Stimulated activated CD4-positive, alpha-beta T cell treated with anti-CD3 and anti-CD28 coated beads, Interleukin-15, amount 100 ng/mL, for 48 hours (primary cell): ENCODE results near the gene PTPRT.

Experiments
- DNase-seq, 2 donors: peaks; one replicate each; pipeline ENCODE4 v3.0.0-alpha.2; 2020; ENCODE audit warnings: low read depth in 2 of 2

PTPRT gene

GRCh38 chr20:42611889-42612837, 577.5 kb downstream of the PTPRT start:
- DNase-seq = no peak

DNA sequence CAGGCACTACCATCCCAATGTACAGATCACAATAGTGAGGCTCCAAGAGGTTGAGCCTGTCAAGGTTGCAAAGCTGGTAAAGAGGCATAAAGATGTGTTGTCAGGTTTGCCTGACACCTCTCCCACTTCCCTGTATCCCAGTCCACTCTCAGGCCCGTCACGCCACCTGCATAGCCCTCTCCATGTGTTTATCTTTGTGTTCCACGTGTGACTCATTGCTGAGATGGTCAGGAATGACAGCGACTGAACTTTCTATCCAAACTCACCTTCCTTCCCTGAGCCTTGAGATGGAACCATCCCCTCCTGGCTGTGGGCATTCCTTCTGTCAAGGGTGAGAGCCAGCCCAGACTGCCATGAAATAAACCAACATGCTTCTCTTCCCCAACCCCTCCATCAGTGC, 578.3 kb downstream of the PTPRT start:
- no peak for DNase-seq

DNA sequence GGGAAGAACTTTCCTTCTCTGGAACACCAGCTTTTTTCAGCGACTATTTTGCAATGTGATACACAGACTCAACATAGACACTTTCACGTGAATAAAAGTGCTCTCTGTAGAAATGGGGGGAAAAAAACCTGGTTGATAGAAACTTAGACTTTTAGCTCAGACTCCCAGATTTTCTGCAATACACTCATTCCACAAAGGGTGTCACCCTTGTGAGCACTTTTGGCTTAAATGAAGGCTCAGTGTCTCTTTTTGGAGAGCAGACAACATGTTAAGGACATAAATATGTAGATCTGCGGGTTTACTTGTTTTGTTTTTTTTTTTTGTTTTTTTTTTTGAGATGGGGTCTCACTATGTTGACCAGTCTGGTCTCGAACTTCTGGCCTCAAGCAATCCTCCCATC, 579.6 kb downstream of the PTPRT start:
- no peak for DNase-seq

DNA sequence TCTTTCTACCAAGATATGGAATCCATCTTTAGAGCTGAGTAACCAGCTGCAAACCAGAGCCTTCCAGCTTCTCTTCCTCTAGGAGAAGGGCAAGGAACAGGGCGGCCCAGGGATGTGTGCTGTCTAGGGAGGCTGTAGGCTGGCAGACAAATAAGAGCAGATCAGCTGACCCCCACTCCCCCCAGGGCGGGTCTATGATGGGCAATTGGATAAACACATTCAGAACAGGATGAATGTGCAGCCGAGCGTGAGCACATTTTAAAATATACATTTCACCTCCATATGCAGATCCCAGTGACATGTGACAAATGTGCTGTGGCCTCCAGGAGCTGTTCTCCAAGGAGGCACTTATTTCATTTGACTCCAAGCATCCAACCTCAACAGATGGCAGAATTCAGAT, 580.1 kb downstream of the PTPRT start:
- DNase-seq = no peak

DNA sequence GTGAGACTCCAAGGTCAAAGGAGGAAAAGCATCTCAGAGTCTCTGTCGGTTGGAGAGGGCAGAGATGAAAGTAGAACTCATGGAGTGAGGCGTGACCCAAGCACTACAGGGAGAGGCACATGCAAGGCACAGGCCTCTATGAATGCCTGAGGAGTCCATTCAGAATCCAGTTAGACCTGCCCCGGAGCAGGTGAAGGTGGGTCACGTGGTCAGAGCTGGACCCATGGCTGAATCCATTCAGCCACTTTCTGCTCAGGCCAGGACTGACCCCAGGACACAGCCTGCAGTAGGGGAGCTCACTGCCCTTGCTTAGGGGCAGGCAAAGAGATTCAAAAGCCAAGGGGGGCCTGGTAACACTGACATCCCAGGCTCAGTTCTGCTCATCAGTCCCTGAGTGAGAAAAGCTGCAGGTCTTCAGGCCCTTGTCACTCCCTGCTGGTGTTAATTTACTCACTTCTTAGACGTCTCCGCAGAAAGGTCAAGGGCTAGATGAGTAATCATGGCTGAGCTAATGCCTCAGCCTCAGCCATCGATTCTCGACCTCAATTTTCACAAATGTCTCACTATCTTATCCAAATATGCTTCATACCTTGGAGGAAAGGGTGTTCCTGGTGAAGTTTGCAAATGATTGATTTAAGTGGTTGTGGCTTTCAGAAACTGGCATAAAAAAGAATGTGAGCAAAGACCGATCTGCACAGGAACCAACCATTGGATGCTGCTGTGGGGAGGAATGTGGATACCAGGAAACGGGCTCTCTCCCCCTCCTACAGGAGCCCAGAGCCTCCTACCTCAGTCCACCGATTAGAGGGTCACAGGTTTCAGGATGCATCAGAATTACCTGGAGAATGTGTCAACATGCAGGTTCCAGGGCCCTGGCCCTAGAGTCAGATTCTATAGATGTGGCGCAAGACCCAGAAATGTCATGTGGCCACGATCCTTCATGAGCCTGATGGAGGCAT, 584.4 kb downstream of the PTPRT start:
- DNase-seq = no peak

- no peak for DNase-seq
Observed at GRCh38 chr20:42603655-42604054, 586.1 kb downstream of the PTPRT start.

- DNase-seq = no peak
Observed at GRCh38 chr20:42598581-42598980, 591.1 kb downstream of the PTPRT start.

GRCh38 chr20:42595625-42596024, 594.1 kb downstream of the PTPRT start:
- no peak for DNase-seq

DNA sequence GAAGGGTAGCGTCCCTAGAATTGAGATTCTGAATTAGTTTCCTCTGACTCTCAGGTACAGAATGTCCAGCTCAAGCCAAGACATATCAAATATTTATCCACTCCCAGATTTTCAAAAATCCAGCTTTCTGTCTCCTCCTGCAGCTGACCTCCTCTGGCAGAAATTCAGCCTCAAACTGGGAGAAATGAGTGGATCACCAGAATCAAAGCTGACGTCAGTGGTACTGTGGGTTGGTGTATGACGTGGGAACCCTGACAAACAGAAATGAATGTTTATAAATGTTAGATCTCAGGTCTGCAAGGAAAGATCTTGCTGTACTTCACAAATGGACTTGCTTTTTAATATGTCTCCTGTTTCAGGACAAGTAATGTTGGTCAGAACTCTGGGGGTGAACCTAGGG, 595.0 kb downstream of the PTPRT start:
- no peak for DNase-seq

DNA sequence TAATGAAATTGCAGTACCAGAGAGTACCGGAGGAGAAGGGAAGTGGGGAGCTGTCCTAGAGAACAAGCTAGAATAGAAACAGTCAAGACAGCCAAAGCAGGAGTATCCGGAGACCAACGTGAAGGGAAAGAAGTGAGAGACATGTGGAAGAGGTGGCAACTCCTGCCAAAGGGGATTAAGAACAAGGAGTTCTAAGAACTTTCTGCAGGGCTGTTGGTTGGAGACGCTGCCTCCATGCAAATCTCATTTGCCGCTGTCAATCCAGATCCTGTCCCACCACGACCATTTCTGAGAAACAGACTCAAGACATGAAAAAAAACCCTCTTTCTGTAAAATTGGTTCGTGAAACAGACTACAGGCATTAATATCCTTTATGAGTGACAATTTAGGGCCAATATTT, 595.7 kb downstream of the PTPRT start:
- no peak for DNase-seq

DNA sequence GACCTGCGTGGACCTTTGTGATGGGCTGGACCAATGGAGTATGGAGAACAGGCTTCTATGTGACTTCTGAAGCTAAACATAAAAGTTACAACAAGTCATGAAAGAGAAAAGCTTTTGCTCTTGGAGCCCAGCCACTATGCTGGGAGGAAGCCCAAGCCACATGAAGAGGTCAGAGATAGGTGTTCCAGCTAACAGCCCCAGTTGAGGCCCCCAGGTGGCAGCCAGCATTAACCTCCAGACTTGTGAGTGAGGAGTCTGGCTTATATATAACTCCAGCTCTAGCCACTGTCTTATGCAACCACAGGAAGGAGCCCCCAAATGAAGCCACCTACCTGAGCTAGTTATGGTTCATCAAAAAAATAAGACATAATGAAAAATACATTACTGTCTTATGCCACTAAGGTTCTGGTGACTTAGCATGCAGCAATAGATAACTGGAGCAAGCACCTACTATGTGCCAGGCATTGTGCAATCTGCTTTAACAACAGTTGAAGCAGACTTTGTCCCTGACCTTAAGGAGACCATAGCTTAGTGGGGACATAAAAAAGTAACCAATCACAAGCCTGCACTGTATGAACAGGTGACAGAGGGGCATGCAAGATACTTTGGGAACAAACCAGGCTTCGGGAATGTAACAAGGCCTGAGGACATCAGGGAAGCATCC, 599.6 kb downstream of the PTPRT start:
- no peak for DNase-seq

- no peak for DNase-seq
Observed at GRCh38 chr20:42588847-42589246, 600.9 kb downstream of the PTPRT start.

DNA sequence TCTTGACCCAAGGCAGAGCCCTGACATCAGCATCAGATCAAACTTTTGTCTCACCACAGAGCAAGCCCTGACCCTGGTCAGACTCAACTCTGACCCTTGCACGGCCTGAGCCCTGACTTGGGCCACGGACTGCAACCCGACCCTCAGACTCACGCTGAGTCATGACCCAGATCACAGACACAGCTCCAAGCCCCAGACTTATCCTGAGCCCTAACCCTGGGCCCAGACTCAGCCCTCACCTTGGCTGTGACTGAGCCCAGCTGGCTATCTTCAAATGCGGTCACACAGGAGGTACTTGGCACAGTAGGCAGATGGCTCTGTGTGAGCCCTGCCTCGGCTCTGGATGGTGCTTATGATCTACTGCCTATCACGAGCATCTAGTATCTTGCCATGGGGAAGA, 602.3 kb downstream of the PTPRT start:
- no peak for DNase-seq

DNA sequence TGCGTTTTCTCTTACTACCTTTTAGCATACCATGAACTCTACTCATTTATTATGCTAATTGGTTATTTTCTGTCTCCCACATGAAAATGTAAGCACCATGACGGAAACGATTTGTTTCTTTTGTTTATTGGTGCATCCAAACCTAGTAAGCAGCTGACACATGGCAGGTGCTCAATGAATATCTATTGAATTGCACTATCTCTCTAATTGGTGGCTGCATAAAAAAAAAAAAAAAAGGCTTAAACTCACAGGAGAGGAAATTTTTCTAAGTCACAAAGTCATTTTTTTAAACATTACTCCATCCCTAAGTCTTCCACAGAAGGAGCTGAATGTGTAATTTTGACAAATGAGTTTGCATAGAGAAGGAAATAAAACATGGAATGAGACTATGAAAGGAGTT, 608.4 kb downstream of the PTPRT start:
- no peak for DNase-seq

DNA sequence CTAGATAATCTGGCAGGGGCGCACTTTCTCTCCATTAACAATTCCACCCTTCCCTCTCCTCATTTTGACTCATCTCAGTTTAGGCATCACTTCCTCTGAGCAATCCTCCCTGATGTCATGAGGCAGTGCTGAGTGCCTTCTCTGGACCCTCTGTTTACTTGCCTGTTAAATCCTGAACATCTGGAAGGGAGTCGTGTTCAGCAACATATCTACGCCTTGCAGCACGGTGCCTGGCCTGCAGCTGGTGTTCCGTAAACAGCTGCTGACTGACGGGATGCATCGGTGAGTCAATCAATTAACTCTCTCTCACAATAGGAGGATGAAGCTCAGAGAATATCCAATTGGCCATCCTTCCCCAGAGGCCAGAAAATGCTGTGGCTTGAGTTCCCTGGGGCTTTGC, 613.5 kb downstream of the PTPRT start:
- DNase-seq = no peak

DNA sequence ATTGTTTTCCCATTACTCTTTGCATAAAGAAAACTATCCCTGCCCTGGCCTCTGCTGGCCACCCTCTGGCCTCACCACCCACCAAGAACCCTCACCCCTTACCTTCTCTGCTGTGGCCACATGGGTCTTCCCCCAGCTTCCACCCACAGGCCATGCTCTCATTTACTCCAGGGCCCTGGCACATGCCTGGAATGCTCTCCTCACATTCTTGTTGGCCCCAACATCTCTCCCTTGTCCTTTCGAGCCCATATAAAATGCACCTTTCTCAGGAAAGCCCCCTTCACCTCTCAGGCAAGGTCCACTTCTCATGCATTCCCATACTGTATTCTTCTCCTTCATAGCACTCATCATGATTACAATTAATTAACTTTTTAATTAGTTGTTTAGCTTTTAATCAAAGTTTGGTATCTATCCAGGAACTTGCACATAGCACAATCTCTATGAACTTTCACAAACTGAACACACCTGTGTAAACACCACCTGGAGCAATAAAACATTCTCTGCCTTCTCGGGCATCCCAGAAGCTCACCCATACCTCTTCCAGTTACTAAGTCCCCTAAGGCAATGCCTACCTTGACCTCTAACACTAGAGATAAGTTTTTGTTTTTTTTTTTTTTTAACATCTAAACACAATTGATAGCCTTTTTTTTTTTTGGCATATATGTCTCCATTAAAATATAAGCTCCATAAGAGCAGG, 617.2 kb downstream of the PTPRT start:
- DNase-seq = no peak

- no peak for DNase-seq
Observed at GRCh38 chr20:42567409-42567808, 622.3 kb downstream of the PTPRT start.

- no peak for DNase-seq
Observed at GRCh38 chr20:42565235-42565995, 624.3 kb downstream of the PTPRT start.

GRCh38 chr20:42559665-42560064, 630.0 kb downstream of the PTPRT start:
- no peak for DNase-seq

GRCh38 chr20:42556575-42556974, 633.1 kb downstream of the PTPRT start:
- no peak for DNase-seq

GRCh38 chr20:42553374-42553773, 636.3 kb downstream of the PTPRT start:
- no peak for DNase-seq
